GM12865 (cell line): ENCODE results near the gene HNRNPA3.
"Not testable (repeated sequence)": the region's sequence is repeated elsewhere in the genome, so short reads cannot be mapped to it uniquely, and the experiment has no call there.

Source experiments
- DNase-seq: peaks from one replicate; pipeline ENCODE4 v3.0.0; 2010; ENCODE audit warnings: low read depth
- H3K4me3 ChIP-seq: 2 replicates; pipeline ENCODE4 v1.5.1; 2011; ENCODE audit warnings: mild to moderate bottlenecking, low read depth, low read length, control low read depth
- TF ChIP-seq, protein P1 (sequence below): IDR thresholded peaks from 2 replicates; pipeline ENCODE4 v1.5.1; 2011; ENCODE audit warnings: low read length, control low read depth, low read depth, inconsistent platforms; ENCODE audit not compliant: insufficient read depth; ENCODE audit errors: missing control alignments

Gene HNRNPA3

DNA sequence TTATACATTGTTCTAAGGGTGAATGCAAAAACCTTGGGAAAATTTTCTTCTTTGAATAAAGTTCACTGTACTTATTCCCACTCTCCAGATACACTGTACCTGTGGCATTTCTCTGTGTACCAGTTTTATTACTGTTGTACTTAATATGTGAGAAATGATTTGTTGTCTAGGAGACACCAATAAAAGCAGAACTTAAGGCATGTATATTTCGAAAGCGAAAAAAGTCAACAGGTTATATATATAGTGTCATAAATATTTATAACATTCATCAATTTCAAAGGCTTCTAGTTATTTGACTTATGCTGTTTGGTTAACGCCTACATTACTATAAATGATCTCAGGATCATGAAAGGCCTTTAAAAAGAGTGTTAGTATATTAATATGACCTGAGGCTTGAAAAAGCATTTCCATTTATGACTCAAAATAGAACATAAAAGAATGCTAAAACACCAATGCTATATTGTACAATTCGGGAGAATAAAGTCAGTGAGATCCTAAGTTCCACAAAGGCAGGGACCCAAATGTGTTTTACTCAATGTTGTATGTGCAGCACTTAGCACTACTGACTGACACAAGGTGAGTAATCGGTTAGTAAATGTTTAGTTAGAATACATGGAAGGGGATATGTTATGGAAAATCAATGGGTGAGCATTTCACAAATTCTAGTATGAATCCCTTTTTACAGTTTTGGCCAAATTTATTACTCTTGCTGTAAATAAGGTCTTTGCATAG, 32.2 kb upstream of the HNRNPA3 start:
- DNase-seq, result no peak
- TF ChIP-seq, protein P1, sequence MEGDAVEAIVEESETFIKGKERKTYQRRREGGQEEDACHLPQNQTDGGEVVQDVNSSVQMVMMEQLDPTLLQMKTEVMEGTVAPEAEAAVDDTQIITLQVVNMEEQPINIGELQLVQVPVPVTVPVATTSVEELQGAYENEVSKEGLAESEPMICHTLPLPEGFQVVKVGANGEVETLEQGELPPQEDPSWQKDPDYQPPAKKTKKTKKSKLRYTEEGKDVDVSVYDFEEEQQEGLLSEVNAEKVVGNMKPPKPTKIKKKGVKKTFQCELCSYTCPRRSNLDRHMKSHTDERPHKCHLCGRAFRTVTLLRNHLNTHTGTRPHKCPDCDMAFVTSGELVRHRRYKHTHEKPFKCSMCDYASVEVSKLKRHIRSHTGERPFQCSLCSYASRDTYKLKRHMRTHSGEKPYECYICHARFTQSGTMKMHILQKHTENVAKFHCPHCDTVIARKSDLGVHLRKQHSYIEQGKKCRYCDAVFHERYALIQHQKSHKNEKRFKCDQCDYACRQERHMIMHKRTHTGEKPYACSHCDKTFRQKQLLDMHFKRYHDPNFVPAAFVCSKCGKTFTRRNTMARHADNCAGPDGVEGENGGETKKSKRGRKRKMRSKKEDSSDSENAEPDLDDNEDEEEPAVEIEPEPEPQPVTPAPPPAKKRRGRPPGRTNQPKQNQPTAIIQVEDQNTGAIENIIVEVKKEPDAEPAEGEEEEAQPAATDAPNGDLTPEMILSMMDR, result no peak
- H3K4me3 ChIP-seq, result no peak overlapping the region

DNA sequence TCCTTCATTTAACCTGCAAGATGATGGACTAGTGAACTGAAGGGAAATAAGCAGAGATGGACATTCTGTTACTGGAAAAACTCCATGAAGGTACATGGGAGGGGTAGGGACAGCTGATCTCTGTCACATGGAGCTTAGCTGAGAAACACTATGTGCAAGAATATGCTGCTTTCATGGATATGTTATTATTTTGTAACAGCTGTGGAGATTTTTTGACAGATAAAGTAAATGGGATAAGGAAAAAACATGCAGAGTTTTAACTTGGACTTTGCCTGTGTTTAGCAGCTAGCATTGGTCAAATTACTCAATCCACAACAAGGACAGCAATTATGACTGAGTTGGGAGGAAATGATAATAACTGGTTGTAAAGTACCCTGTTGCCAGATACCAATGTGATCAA, 28.7 kb upstream of the HNRNPA3 start:
- DNase-seq, result no peak
- TF ChIP-seq, protein P1, result no peak
- no peak overlapping the region for H3K4me3 ChIP-seq

DNA sequence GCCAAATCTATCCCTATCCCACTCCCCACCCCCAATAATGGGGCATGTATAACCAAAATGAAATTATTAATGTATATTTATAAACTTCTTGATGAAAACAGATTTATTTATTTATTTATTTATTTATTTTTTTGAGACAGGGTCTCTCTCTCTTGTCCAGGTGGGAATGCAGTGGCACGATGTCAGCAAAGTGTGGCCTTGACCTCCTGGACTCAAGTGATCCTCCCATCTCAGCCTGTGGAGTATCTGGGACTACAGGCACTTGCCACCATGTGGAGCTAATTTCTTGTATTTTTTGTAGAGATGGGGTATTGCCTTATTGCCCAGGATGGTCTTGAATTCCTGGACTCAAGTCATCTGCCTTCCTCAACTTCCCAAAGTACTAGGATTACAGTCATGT, 28.0 kb upstream of the HNRNPA3 start:
- DNase-seq, result no peak
- no peak overlapping the region for H3K4me3 ChIP-seq
- TF ChIP-seq, protein P1, result no peak

DNA sequence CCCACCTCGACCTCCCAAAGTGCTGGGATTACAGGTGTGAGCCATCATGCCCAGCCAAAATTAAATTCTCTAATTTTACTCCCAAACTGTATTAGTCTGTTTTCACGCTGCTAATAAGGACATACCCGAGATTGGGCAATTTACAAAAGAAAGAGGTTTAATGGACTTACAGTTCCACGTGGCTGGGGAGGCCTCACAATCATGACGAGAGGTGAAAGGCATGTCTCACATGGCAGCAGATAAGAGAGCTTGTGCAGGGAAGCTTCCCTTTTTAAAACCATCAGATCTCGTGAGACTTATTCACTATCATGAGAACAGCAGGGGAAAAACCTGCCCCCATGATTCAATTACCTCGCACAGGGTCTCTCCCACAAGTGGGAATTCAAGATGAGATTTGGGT, 26.6 kb upstream of the HNRNPA3 start:
- not testable (repeated sequence) for H3K4me3 ChIP-seq, DNase-seq

DNA sequence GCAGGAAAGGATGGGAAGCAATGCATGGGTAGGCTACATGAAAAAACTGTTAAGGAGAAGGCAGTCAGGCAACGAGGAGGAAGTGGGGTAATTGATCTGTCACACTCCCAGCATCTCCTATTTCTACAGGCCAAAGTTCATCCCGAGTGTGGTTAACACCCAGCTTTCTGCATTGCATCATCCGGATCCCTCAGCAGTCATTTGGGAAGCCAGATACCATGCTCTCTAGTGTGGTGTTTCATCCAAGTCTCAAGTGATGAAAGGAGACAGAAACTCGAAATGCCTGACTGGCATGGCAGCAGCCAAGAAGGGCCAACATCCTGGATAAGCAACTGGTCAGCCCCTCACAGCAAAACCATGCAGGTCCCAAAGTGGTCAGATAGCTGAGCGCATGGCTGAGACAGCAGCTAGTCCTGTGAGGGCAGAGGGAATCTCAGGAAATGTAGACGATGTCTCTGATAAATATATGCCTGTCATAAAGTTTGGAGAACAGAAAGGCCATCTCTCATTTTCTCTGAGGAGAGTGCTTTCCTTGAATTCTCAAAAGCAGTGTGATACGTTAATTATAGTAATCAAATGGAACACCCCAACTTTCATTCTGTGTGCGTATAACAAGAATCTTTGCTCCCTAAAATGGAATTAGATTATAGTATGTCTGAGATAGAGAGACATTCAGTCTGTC, 24.8 kb upstream of the HNRNPA3 start:
- no peak overlapping the region for H3K4me3 ChIP-seq
- TF ChIP-seq, protein P1, result no peak
- DNase-seq, result no peak

DNA sequence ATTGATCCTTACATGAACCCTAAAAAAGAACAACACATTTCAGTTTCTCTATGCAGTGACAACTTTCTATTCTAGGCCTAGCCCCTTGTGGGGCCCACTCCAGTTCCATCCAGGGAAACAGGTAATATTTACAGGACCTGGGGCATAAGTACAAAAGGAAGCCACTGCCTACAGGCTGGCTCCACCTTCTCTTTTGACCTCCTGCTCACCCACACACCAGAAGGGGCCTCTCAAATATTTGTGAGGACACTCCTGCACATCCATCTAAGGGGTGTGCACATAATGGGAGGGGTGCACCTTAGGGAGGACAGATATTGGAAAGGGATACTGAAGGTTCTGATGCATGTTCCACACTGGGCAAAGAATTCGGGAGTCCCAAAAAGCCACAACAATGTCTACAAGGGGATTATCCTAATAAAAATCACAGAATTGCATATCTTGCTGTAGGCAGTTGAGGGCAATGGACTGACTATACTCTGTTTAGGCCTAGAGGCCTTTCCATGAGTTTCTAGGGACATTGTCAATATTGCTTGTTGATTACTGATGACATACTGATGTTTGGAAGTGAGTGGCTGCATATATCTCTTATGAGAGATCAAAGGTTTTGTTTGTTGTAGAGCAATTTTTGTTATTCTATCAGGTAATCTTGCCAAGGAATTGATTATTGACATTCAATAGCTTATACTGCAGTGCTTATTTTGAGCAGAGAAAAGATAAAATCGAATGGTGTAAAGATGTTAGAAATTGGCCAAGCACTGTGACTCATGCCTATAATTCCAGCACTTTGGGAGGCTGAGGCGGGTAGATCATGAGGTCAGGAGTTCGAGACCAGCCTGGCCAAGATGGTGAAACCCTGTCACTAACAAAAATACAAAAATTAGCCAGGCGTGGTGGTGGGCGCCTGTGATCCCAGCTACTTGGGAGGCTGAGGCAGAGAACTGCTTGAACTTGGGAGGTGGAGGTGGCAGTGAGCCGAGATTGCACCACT, 23.8 kb upstream of the HNRNPA3 start:
- TF ChIP-seq, protein P1, result no peak
- DNase-seq, result no peak

DNA sequence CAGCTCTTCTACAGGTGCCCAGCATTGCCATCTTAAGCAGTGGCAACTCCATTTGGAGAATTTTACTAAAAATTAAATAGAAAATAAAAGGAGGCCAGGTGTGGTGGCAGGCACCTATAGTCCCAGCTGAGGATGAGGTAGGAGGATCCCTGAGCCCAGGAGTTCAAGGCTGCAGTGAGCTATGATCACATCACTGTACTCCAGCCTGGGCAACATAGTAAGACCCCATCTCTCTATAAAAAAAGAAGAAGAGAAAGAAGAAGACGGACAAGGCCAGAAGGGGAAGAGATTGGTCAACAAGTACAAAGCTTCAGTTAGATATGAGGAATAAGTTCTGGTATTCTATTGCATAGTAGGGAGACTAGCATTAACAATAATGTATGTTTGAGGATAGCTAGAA, 21.7 kb upstream of the HNRNPA3 start:
- H3K4me3 ChIP-seq, result no peak overlapping the region

More for the DNA sequence above, 23.8 kb upstream of the HNRNPA3 start:
- no peak overlapping the region for H3K4me3 ChIP-seq

More for the DNA sequence above, 21.7 kb upstream of the HNRNPA3 start:
- no peak for DNase-seq
- TF ChIP-seq, protein P1, result no peak
